HG03457 (cell line): ENCODE data around the gene VPS51.
A peak's percentile ranks its signal among the peaks of the same experiment; 100 is the strongest.
"Not testable (repeated sequence)": the region's sequence is repeated elsewhere in the genome, so short reads cannot be mapped to it uniquely, and the experiment has no call there.

ENCODE experiments used
- ATAC-seq: cut with Tn5 transposase; IDR thresholded peaks from one replicate; pipeline ENCODE4 v1.9.1; 2021; ENCODE audit warnings: moderate number of reproducible peaks; ENCODE audit not compliant: unreplicated experiment

VPS51 gene

GRCh38 chr11:65132238-65132987, 36.4 kb downstream of the VPS51 start:
- ATAC-seq: no peak

DNA sequence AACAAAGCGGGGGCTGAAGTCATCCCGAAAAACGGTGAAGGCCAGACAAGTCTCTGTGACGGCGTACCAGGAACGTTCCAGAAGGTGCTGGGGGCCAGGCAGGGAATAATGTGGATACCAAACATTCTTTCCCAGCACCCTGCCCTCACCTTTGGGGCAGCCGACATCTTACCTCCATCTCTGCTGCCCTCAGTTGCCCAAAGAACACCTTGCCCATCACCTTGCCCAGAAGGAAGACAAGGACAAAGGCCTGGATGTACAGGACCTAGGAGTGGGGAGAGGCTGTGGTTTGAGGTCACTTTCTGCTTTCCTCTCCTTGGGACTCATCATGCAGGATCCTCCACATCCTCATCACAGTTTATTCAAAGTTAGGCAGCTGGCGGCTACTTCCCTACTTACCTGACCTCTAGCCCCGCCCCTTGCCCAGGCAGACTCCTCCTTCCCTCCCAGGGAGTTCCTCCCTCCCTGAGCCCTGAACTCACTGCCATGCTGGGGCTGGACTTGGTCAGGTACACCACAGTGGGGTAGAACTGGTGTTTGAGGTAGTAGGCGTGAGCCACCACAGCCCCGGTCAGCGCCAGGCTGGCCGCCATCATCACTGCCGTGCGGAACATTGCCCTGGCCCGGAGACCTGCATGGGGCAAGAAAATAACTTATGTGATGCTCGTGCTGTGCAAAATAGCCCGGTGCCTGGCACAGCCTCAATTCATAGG, 37.1 kb downstream of the VPS51 start:
- no peak for ATAC-seq

GRCh38 chr11:65133724-65134123, 37.7 kb downstream of the VPS51 start:
- no peak for ATAC-seq

- peak; percentile 34 for ATAC-seq
Measured at GRCh38 chr11:65134240-65134951, 38.4 kb downstream of the VPS51 start, which contains the start of gene SYVN1. Gene SYVN1 (minus strand): TSS chr11:65134519. CDS start chr11:65133601, 918 bp downstream.

GRCh38 chr11:65134952-65135632, 39.1 kb downstream of the VPS51 start:
- ATAC-seq: peak; percentile 50

- no peak for ATAC-seq
Measured at GRCh38 chr11:65135633-65136145, 39.7 kb downstream of the VPS51 start.

GRCh38 chr11:65136515-65137096, 40.6 kb downstream of the VPS51 start:
- no peak for ATAC-seq

DNA sequence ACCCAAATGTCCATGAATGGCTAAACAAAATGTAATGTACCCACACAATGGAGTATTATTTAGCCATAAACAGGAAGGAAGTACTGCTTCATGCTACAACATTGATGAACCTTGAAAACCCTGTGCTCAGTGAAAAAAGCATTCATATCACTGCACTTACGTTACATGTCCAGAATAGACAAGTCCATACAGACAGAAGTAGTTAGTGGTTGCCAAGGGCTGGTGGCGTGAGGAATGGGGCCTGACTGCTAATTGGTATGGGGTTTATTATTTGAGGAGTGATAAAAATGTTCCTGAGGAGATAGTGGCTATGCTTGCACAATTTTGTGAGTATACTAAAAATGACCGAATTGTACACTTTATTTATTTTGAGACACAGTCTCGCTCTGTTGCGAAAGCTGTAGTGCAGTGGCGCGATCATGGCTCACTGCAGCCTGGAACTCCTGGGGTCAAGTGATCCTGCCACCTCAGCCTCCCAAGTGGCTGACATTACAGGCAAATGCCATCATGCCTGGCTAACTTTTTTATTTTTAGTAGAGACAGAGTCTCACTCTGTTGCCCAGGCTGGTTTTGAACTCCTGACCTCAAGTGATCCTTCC, 46.0 kb downstream of the VPS51 start:
- no peak for ATAC-seq

DNA sequence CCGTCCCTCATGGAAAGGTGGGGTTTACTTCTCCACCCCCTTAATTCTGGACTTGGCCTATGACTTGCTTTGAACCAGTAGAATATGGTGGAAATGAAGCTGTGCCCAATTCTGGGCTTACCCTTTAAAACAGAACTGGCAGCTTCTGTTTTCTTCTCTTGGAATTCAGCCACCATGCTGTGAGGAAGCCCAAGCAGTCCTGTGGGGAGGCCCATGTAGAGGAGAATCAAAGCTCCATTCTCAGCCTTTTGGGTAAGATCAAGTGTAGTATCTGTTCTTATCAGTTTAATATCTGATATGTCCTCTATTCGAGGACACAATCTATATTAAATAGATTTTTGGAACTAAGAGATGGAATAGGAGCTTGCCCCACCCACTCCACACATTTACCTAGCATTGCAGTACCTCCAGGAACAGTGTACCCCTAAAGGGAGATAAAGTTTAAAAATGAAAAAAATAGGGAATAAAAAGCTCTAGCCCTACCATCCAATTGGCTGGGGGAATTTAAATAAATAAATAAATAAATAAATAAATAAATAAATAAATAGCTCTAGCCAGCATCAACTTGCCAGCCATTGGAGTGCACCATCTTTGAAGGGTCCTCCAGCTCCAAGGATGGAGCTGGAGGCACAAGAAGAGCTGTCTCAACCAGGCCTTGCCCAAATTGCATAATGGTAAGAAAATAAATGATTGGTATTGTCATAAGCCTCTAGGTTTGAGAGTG, 51.5 kb downstream of the VPS51 start:
- no peak for ATAC-seq

- ATAC-seq: no peak
Measured at GRCh38 chr11:65148657-65149056, 52.6 kb downstream of the VPS51 start.

- ATAC-seq: not testable (repeated sequence)
Measured at GRCh38 chr11:65150131-65150508, 54.1 kb downstream of the VPS51 start.

GRCh38 chr11:65150509-65151299, 54.7 kb downstream of the VPS51 start:
- ATAC-seq: no peak

- ATAC-seq: no peak
Measured at GRCh38 chr11:65151331-65151899, 55.4 kb downstream of the VPS51 start.

DNA sequence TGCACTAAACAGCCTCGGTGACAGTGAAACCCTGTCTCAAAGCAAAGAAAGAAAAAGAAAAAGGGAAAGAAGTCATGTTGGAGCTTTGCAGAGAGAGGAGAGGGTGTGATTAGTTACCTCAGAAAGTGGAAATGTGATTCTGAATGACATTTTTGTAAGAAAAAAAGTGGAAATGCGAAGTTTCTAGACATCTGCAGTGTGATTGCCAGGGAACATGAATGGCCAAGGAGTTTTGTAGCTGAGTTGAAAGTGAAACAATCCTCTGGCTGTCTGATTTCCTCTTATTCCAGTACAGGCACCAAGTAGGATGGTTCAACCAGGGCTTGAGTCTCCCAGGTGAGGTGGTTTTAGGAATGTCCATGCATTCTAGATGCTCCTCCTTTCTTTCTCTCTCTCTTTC, 56.1 kb downstream of the VPS51 start:
- ATAC-seq: no peak

DNA sequence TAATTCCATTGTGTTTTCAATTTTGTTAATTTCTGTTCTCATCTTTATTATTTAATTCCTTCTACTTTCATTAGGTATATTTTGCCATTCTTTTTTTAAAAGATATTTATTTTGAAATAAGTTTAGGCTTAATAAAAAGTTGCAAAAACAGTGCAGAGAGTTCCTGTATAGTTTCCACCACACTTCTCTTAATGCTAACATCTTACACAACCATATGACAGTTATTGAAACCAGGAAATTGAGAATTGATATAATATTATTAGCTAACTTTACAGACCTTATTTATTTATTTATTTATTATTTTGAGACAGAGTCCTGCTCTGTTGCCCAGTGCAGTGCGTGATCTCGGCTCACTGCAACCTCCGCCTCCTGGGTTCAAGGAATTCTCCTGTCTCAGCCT, 60.2 kb downstream of the VPS51 start:
- no peak for ATAC-seq

DNA sequence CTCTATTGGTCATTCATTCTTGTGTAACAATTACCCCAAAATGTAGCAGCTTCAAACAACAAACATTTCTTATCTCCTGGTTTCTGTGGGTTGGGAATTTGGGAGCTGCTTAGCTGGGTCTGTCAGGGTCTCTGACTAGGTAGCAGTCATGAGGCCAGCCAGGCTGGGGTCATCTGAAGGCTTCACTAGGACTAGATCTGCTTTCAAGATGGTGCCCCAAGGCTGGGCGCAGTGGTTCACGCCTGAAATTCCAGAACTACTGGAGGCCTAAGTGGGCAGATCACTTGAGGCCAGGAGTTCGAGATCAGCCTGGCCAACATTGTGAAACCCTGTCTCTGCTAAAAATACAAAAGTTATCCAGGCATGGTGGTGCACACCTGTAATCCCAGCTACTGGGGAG, 60.9 kb downstream of the VPS51 start:
- ATAC-seq: no peak

GRCh38 chr11:65157336-65157735, 61.3 kb downstream of the VPS51 start:
- no peak for ATAC-seq

- ATAC-seq: no peak
Measured at GRCh38 chr11:65159012-65159411, 63.0 kb downstream of the VPS51 start.
